Occipital lobe (tissue), 2 donors: Measurements from ENCODE around the gene TEX14. TPM values are rescaled to one million over a fixed set of nuclear protein-coding genes. Genes with fewer than 3 reads are reported as not detected.
A peak's percentile ranks its signal among the peaks of the same experiment; 100 is the strongest.

Source experiments
- DNase-seq: peaks from one replicate; lab custom pipeline; 2025; lab: John Stamatoyannopoulos, UW
- total RNA-seq: library from RNA; depleted of rRNA; stranded (reverse); fragments of >200 nt; gene quantifications from one replicate; pipeline ENCODE4 v1.2.3, GENCODE V29; 2014

The TEX14 gene
- total RNA-seq, 1 donor from 2014 or later = 0.31 TPM

- DNase-seq = peak; percentile 76
Observed at GRCh38 chr17:58529275-58529674, 162.6 kb downstream of the TEX14 start.

GRCh38 chr17:58528443-58528842, 163.4 kb downstream of the TEX14 start:
- no peak for DNase-seq

GRCh38 chr17:58527949-58528348, 163.9 kb downstream of the TEX14 start:
- DNase-seq = peak; percentile 82

- no peak for DNase-seq
Observed at GRCh38 chr17:58527306-58527705, 164.5 kb downstream of the TEX14 start.

GRCh38 chr17:58525239-58525638, 166.6 kb downstream of the TEX14 start:
- DNase-seq = no peak

GRCh38 chr17:58521680-58522079, 170.2 kb downstream of the TEX14 start:
- no peak for DNase-seq

- no peak for DNase-seq
Observed at GRCh38 chr17:58520843-58521430, 170.9 kb downstream of the TEX14 start.

GRCh38 chr17:58517928-58518609, 173.8 kb downstream of the TEX14 start:
- DNase-seq = peak; percentile 100

GRCh38 chr17:58517378-58517927, 174.4 kb downstream of the TEX14 start:
- DNase-seq = no peak

- DNase-seq = no peak
Observed at GRCh38 chr17:58516644-58517377, 175.0 kb downstream of the TEX14 start.

- DNase-seq = no peak
Observed at GRCh38 chr17:58515286-58515685, 176.6 kb downstream of the TEX14 start.

- DNase-seq = no peak
Observed at GRCh38 chr17:58514770-58515157, 177.1 kb downstream of the TEX14 start.

- peak; percentile 70 for DNase-seq
Observed at GRCh38 chr17:58513965-58514769, 177.7 kb downstream of the TEX14 start, which contains the start of gene MTMR4. Gene MTMR4 (minus strand): TSS chr17:58514638. CDS start chr17:58514407, 231 bp downstream.

- peak; percentile 66 for DNase-seq
Observed at GRCh38 chr17:58513267-58513964, 178.4 kb downstream of the TEX14 start.

GRCh38 chr17:58510075-58510474, 181.8 kb downstream of the TEX14 start:
- no peak for DNase-seq

- no peak for DNase-seq
Observed at GRCh38 chr17:58508341-58509067, 183.3 kb downstream of the TEX14 start.

- DNase-seq = no peak
Observed at GRCh38 chr17:58507123-58507634, 184.7 kb downstream of the TEX14 start.
